Measurements from ENCODE around the gene TRERF1. TPM values are rescaled to one million over a fixed set of nuclear protein-coding genes. Genes with fewer than 3 reads are reported as not detected.
A peak's percentile ranks its signal among the peaks of the same experiment; 100 is the strongest.

The TRERF1 gene
- polyA plus RNA-seq, 1 of the 3 experiments (the other 2 are of a cell fraction): 3.6 TPM

DNA sequence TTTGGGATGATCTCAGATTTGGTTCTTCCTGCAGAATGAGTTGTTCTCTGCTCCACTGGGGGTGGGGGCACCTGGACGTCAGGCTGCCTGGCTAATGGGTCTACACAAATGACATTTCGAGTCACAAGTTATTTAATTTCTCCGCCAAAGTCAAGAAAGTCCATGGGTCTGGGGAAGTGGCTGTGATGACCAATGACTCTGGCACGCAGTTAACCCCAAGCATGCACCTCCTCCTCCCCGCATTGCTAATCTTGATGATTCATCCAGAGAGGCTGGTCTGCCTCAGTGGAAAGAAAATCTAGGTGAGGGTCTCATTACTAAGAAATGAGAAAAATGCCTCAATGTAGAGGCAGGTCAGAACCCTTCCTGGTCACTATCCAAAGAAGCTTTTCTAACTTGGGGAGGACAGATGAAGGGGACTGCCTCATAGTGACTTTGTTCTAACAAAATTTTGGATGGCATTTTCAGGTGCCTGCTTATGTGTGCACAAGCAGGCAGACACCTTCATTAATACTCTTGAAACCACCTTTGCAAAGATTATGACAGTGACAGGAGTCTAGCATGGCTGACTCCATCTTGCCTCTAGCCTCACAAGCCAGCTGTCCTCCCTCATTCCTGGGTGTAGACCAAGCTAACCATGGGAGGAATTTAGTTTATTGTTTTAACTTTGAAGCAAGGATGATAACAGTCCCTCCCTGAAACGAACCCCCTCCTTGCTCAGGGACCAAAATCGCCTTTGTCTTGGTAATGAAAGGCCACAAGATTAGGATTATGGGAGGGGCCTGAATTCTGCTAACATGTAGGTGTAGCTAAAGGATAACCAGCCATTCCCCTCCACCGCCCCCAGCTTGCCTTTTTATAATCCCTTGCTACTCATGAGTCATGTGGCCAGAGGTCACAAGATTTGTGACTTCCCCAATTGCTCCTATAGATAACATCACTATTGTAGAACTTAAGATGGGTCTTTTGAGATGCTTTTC is 135.4 kb downstream of the TRERF1 start:
- Histone ChIP-seq H3K4me2 (peak overlapping the region; percentile 65), H3K4me3 (ENCODE audit: low read depth in 2 of 2, low read length in 1 of 2) (no peak overlapping the region), H3F3A (replicated peaks; ENCODE audit: insufficient read depth) (peaks cover 14% of the 10 kb centered on the region), H3K27me3 (ENCODE audit: insufficient read depth) (no peaks in the 10 kb centered on the region), H3K9me3 (peaks cover under 1% of the 10 kb centered on the region; the same call in 1 of the 2 replicates), H3K79me2 (ENCODE audit: insufficient read depth) (peaks cover 9% of the 10 kb centered on the region), H3K9me2 (no peaks in the 10 kb centered on the region), H3K4me1 (ENCODE audit: control insufficient read depth in 1 of 2, insufficient read depth in 2 of 2, low read depth in 1 of 2, low read length in 1 of 2) (peaks cover 0 to 26% of the 10 kb centered on the region in 2 experiments; a peak in 3 of 4 replicates), H3K9ac (peak overlapping the region; percentile 59), H2AFZ (ENCODE audit: low read depth) (no peak overlapping the region), H3K36me3 (replicated peaks in 1 of 2; ENCODE audit: control insufficient read depth in 1 of 2, insufficient read depth in 2 of 2, low read length in 1 of 2) (peaks cover 0 to 6% of the 10 kb centered on the region in 2 experiments), H3K27ac (ENCODE audit: low read depth in 2 of 2, low read length in 1 of 2) (peak overlapping the region; percentile 34 to 97; a peak in 3 of 4 replicates), H4K20me1 (ENCODE audit: insufficient read depth) (no peaks in the 10 kb centered on the region)
- ChIA-PET POLR2A (no interaction called here), CTCF (interaction anchor here (1.0 kb wide), 1 partner anchor 102 kb away, joined by 3 read pairs; no protein-coding TSS in a partner anchor)
- no peak for DNase-seq
- WGBS (ENCODE audit: low lambda C conversion rate): 17% methylated on average over 8 of the region's 8 CpGs
- TF ChIP-seq TCF12 (IDR thresholded peaks at IDR 0.05): peak; percentile 89
- no peak for TF ChIP-seq RCOR1 (IDR thresholded peaks at IDR 0.05; ENCODE audit: low read length)
- TF ChIP-seq, protein P1, sequence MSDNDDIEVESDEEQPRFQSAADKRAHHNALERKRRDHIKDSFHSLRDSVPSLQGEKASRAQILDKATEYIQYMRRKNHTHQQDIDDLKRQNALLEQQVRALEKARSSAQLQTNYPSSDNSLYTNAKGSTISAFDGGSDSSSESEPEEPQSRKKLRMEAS (IDR thresholded peaks at IDR 0.05; ENCODE audit: low read depth): peak; percentile 46
- TF ChIP-seq GABPA (IDR thresholded peaks at IDR 0.05; ENCODE audit: low read depth): no peak
- peak; percentile 85; the same call in 1 of the 2 replicates for TF ChIP-seq RXRA (IDR thresholded peaks at IDR 0.05; ENCODE audit: borderline replicate concordance, low read depth)
- TF ChIP-seq, protein P2, sequence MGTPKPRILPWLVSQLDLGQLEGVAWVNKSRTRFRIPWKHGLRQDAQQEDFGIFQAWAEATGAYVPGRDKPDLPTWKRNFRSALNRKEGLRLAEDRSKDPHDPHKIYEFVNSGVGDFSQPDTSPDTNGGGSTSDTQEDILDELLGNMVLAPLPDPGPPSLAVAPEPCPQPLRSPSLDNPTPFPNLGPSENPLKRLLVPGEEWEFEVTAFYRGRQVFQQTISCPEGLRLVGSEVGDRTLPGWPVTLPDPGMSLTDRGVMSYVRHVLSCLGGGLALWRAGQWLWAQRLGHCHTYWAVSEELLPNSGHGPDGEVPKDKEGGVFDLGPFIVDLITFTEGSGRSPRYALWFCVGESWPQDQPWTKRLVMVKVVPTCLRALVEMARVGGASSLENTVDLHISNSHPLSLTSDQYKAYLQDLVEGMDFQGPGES (IDR thresholded peaks at IDR 0.05; ENCODE audit: low read depth, low read length): no peak
- TF ChIP-seq, protein P3, sequence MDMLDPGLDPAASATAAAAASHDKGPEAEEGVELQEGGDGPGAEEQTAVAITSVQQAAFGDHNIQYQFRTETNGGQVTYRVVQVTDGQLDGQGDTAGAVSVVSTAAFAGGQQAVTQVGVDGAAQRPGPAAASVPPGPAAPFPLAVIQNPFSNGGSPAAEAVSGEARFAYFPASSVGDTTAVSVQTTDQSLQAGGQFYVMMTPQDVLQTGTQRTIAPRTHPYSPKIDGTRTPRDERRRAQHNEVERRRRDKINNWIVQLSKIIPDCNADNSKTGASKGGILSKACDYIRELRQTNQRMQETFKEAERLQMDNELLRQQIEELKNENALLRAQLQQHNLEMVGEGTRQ (IDR thresholded peaks at IDR 0.05; ENCODE audit: borderline replicate concordance, low read depth, low read length): no peak
- peak; percentile 31; the same call in 1 of the 2 replicates for TF ChIP-seq POLR2AphosphoS5 (IDR thresholded peaks at IDR 0.05; ENCODE audit: low read depth, low read length)
- 0 out of 2 replicates have a peak, but pooled peaks have one; percentile 39 for TF ChIP-seq FOXM1 (IDR thresholded peaks at IDR 0.05; ENCODE audit: low read depth)
- TF ChIP-seq JUND (IDR thresholded peaks at IDR 0.05): peak; percentile 99
- TF ChIP-seq FOSL2 (IDR thresholded peaks at IDR 0.05; ENCODE audit: borderline replicate concordance, low read depth): peak; percentile 99
- TF ChIP-seq NRF1 (IDR thresholded peaks at IDR 0.05; ENCODE audit: low read depth, low read length): no peak
- TF ChIP-seq EP300 (IDR thresholded peaks at IDR 0.05; ENCODE audit: borderline replicate concordance in 1 of 2, low read depth in 1 of 2, low read length in 1 of 2): peak; percentile 34 to 90; a peak in 2 of 4 replicates
- TF ChIP-seq, protein P4, sequence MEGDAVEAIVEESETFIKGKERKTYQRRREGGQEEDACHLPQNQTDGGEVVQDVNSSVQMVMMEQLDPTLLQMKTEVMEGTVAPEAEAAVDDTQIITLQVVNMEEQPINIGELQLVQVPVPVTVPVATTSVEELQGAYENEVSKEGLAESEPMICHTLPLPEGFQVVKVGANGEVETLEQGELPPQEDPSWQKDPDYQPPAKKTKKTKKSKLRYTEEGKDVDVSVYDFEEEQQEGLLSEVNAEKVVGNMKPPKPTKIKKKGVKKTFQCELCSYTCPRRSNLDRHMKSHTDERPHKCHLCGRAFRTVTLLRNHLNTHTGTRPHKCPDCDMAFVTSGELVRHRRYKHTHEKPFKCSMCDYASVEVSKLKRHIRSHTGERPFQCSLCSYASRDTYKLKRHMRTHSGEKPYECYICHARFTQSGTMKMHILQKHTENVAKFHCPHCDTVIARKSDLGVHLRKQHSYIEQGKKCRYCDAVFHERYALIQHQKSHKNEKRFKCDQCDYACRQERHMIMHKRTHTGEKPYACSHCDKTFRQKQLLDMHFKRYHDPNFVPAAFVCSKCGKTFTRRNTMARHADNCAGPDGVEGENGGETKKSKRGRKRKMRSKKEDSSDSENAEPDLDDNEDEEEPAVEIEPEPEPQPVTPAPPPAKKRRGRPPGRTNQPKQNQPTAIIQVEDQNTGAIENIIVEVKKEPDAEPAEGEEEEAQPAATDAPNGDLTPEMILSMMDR (IDR thresholded peaks at IDR 0.05): no peak
- 0 out of 2 replicates have a peak, but pooled peaks have one; percentile 47 for TF ChIP-seq SIN3A (IDR thresholded peaks at IDR 0.05; ENCODE audit: borderline replicate concordance, low read depth, low read length)
- TF ChIP-seq SMC3 (IDR thresholded peaks at IDR 0.05; ENCODE audit: low read depth, low read length): no peak
- TF ChIP-seq, protein P5, sequence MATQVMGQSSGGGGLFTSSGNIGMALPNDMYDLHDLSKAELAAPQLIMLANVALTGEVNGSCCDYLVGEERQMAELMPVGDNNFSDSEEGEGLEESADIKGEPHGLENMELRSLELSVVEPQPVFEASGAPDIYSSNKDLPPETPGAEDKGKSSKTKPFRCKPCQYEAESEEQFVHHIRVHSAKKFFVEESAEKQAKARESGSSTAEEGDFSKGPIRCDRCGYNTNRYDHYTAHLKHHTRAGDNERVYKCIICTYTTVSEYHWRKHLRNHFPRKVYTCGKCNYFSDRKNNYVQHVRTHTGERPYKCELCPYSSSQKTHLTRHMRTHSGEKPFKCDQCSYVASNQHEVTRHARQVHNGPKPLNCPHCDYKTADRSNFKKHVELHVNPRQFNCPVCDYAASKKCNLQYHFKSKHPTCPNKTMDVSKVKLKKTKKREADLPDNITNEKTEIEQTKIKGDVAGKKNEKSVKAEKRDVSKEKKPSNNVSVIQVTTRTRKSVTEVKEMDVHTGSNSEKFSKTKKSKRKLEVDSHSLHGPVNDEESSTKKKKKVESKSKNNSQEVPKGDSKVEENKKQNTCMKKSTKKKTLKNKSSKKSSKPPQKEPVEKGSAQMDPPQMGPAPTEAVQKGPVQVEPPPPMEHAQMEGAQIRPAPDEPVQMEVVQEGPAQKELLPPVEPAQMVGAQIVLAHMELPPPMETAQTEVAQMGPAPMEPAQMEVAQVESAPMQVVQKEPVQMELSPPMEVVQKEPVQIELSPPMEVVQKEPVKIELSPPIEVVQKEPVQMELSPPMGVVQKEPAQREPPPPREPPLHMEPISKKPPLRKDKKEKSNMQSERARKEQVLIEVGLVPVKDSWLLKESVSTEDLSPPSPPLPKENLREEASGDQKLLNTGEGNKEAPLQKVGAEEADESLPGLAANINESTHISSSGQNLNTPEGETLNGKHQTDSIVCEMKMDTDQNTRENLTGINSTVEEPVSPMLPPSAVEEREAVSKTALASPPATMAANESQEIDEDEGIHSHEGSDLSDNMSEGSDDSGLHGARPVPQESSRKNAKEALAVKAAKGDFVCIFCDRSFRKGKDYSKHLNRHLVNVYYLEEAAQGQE (IDR thresholded peaks at IDR 0.05; ENCODE audit: low read depth, low read length): no peak
- TF ChIP-seq, protein P6, sequence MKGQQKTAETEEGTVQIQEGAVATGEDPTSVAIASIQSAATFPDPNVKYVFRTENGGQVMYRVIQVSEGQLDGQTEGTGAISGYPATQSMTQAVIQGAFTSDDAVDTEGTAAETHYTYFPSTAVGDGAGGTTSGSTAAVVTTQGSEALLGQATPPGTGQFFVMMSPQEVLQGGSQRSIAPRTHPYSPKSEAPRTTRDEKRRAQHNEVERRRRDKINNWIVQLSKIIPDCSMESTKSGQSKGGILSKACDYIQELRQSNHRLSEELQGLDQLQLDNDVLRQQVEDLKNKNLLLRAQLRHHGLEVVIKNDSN (IDR thresholded peaks at IDR 0.05; ENCODE audit: borderline replicate concordance, low read depth): 0 out of 2 replicates have a peak, but pooled peaks have one; percentile 23
- TF ChIP-seq TAF1 (IDR thresholded peaks at IDR 0.05; ENCODE audit: borderline replicate concordance, low read depth, low read length): no peak
- TF ChIP-seq, protein P7, sequence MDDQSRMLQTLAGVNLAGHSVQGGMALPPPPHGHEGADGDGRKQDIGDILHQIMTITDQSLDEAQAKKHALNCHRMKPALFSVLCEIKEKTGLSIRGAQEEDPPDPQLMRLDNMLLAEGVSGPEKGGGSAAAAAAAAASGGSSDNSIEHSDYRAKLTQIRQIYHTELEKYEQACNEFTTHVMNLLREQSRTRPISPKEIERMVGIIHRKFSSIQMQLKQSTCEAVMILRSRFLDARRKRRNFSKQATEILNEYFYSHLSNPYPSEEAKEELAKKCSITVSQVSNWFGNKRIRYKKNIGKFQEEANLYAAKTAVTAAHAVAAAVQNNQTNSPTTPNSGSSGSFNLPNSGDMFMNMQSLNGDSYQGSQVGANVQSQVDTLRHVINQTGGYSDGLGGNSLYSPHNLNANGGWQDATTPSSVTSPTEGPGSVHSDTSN (IDR thresholded peaks at IDR 0.05): peak; percentile 85
- TF ChIP-seq NFIC (IDR thresholded peaks at IDR 0.05; ENCODE audit: borderline replicate concordance): peak; percentile 88

Data from SK-N-SH (cell line).